CD4-positive, alpha-beta T cell (primary cell): ENCODE measurements around the gene PTGIS. TPM values are rescaled to one million over a fixed set of nuclear protein-coding genes. Genes with fewer than 3 reads are reported as not detected.

ENCODE experiments used
- ATAC-seq: fragments of 200-7000 bp; cut with Tn5 transposase; one replicate; pipeline ENCODE4 v1.10.0; 2022; ENCODE audit warnings: mild to moderate bottlenecking; ENCODE audit not compliant: poor library complexity
- CTCF ChIA-PET: fragments of 350-600 bp; sonication (Branson Sonifier 250); formaldehyde crosslinking; loops from one replicate; lab custom pipeline; 2021; ENCODE audit warnings: antibody characterized with exemption, inconsistent platforms; lab: Charles Lee
- POLR2A ChIA-PET: fragments of 350-600 bp; sonication (Branson Sonifier 250); formaldehyde crosslinking; loops from one replicate; lab custom pipeline; 2021; ENCODE audit warnings: antibody characterized with exemption, inconsistent platforms; lab: Charles Lee
- DNase-seq, 14 experiments: peaks; one replicate each; pipeline ENCODE4 v3.0.0-alpha.2; 2013 to 2020; ENCODE audit warnings: mixed read lengths in 2 of 14
- H3K27ac ChIP-seq, 2 donors: one replicate each; pipeline versions ENCODE4 v1.5.1 to v1.7.0; 2013; ENCODE audit warnings: low read length in 2 of 2, low read depth in 1 of 2, mild to moderate bottlenecking in 1 of 2
- H3K27me3 ChIP-seq, 2 experiments: 1 replicate in 1 of 2; 2 replicates in 1 of 2; pipeline versions ENCODE4 v1.6.1 to v1.7.0; 2013; ENCODE audit warnings: low read length in 2 of 2, control low read depth in 1 of 2, mild to moderate bottlenecking in 1 of 2, moderate library complexity in 1 of 2; ENCODE audit not compliant: insufficient read depth in 2 of 2, control insufficient read depth in 1 of 2
- H3K36me3 ChIP-seq: one replicate; pipeline ENCODE4 v1.6.1; 2013; ENCODE audit warnings: low read length, control low read depth; ENCODE audit not compliant: insufficient read depth
- H3K4me1 ChIP-seq: one replicate; pipeline ENCODE4 v1.6.1; 2013; ENCODE audit warnings: low read length, control low read depth; ENCODE audit not compliant: insufficient read depth
- H3K4me3 ChIP-seq: one replicate; pipeline ENCODE4 v1.5.1; 2013; ENCODE audit warnings: mild to moderate bottlenecking, low read length, moderate library complexity
- H3K9me3 ChIP-seq, 2 experiments: 1 replicate in 1 of 2; 2 replicates in 1 of 2; pipeline versions ENCODE4 v1.6.1 to v1.7.0; 2013; ENCODE audit warnings: low read length in 2 of 2, mild to moderate bottlenecking in 2 of 2, control low read depth in 1 of 2, moderate library complexity in 1 of 2; ENCODE audit not compliant: control insufficient read depth in 1 of 2, insufficient read depth in 1 of 2
- H3K27ac Mint-ChIP-seq: one replicate; pipeline ENCODE4 v1.8.0; 2020; ENCODE audit warnings: mixed read lengths
- H3K27me3 Mint-ChIP-seq: one replicate; pipeline ENCODE4 v1.8.0; 2021; ENCODE audit warnings: mixed read lengths
- H3K36me3 Mint-ChIP-seq: one replicate; pipeline ENCODE4 v1.8.0; 2021; ENCODE audit warnings: low read depth, mixed read lengths
- H3K4me1 Mint-ChIP-seq: one replicate; pipeline ENCODE4 v1.8.0; 2021; ENCODE audit warnings: low read depth, mixed read lengths
- H3K4me3 Mint-ChIP-seq: one replicate; pipeline ENCODE4 v1.8.0; 2020; ENCODE audit warnings: mild to moderate bottlenecking, mixed read lengths
- H3K9me3 Mint-ChIP-seq: one replicate; pipeline ENCODE4 v1.8.0; 2020; ENCODE audit warnings: mixed read lengths
- CTCF ChIP-seq: fragments of 200-600 bp; IDR thresholded peaks from one replicate; pipeline ENCODE4 v1.8.0; 2022; ENCODE audit warnings: antibody characterized with exemption, mild to moderate bottlenecking
- intact Hi-C, 2 experiments: fragments of 100-400 bp; cut with DNase I in 1 of 2; cut with micrococcal nuclease in 1 of 2; formaldehyde crosslinking; loops; one replicate each; pipeline versions ENCODE4 v1.15.1 to v1.9.0; 2023 to 2025; cut with DNase I, micrococcal nuclease
- total RNA-seq, 174 experiments: library from RNA in 2 of 174; stranded (reverse) in 2 of 174; gene quantifications; one replicate each; pipeline ENCODE4 v1.2.3 and lab custom pipeline; 2021 to 2026

PTGIS gene
- total RNA-seq, 2 experiments from 2014 or later, result not detected

- no peak overlapping the region for H3K27ac Mint-ChIP-seq
- Histone ChIP-seq H3K36me3 (no peaks in the 10 kb centered on the region), H3K9me3 (no peaks in the 10 kb centered on the region), H3K27ac (no peak overlapping the region), H3K4me1 (no peaks in the 10 kb centered on the region), H3K27me3 (peaks cover 15 to 30% of the 10 kb centered on the region in 2 experiments), H3K4me3 (no peak overlapping the region)
- intact Hi-C loops, result no loop called here
- no peaks in the 10 kb centered on the region for H3K4me1 Mint-ChIP-seq
- no peak for TF ChIP-seq CTCF
- no peaks in the 10 kb centered on the region for H3K36me3 Mint-ChIP-seq
- peaks cover 73% of the 10 kb centered on the region for H3K27me3 Mint-ChIP-seq
- ChIA-PET CTCF (no interaction called here), POLR2A (no interaction called here)
- ATAC-seq (no peak), DNase-seq (no peak)
- H3K9me3 Mint-ChIP-seq, result no peaks in the 10 kb centered on the region
- no peak overlapping the region for H3K4me3 Mint-ChIP-seq
Measured at GRCh38 chr20:49561256-49561655, 6.7 kb downstream of the PTGIS start.

GRCh38 chr20:49560646-49561045 lies 7.3 kb downstream of the PTGIS start:
- no peaks in the 10 kb centered on the region for H3K36me3 ChIP-seq
- no peaks in the 10 kb centered on the region for H3K4me1 ChIP-seq
- peaks cover 2% of the 10 kb centered on the region for H3K9me3 Mint-ChIP-seq
- intact Hi-C loops, result no loop called here
- DNase-seq, result no peak
- ChIA-PET POLR2A (no interaction called here), CTCF (no interaction called here)
- H3K27ac Mint-ChIP-seq, result no peak overlapping the region
- no peak for TF ChIP-seq CTCF
- no peaks in the 10 kb centered on the region for H3K9me3 ChIP-seq
- H3K27me3 Mint-ChIP-seq, result peaks cover 70% of the 10 kb centered on the region
- no peaks in the 10 kb centered on the region for H3K36me3 Mint-ChIP-seq
- H3K4me3 Mint-ChIP-seq, result no peak overlapping the region
- H3K4me3 ChIP-seq, result no peak overlapping the region
- no peak overlapping the region for H3K27ac ChIP-seq
- peaks cover 13 to 29% of the 10 kb centered on the region in 2 experiments for H3K27me3 ChIP-seq
- H3K4me1 Mint-ChIP-seq, result no peaks in the 10 kb centered on the region
- no peak for ATAC-seq

GRCh38 chr20:49560186-49560585 lies 7.8 kb downstream of the PTGIS start:
- no peaks in the 10 kb centered on the region for H3K4me1 ChIP-seq
- no peak for TF ChIP-seq CTCF
- H3K36me3 ChIP-seq, result no peaks in the 10 kb centered on the region
- no peak overlapping the region for H3K4me3 Mint-ChIP-seq
- no peaks in the 10 kb centered on the region for H3K36me3 Mint-ChIP-seq
- H3K9me3 Mint-ChIP-seq, result peaks cover 2% of the 10 kb centered on the region
- no peaks in the 10 kb centered on the region for H3K9me3 ChIP-seq
- ATAC-seq (no peak), DNase-seq (no peak)
- CTCF ChIA-PET, result no interaction called here
- POLR2A ChIA-PET, result no interaction called here
- no peak overlapping the region for H3K27ac Mint-ChIP-seq
- no peaks in the 10 kb centered on the region for H3K4me1 Mint-ChIP-seq
- no peak overlapping the region for H3K27ac ChIP-seq
- peaks cover 67% of the 10 kb centered on the region for H3K27me3 Mint-ChIP-seq
- intact Hi-C loops, result no loop called here
- H3K4me3 ChIP-seq, result no peak overlapping the region
- H3K27me3 ChIP-seq, result peaks cover 13 to 25% of the 10 kb centered on the region in 2 experiments
